VCaP (cell line): ENCODE data around the gene P3H3.
"Not testable (repeated sequence)": the region's sequence is repeated elsewhere in the genome, so short reads cannot be mapped to it uniquely, and the experiment has no call there.

Source experiments
- H3K27ac ChIP-seq: fragments of 450-650 bp; 2 replicates; pipeline ENCODE4 v1.5.1; 2017
- CTCF ChIP-seq: fragments of 450-650 bp; conservative IDR thresholded peaks from 2 replicates; pipeline ENCODE4 v1.5.1; 2017; ENCODE audit warnings: mild to moderate bottlenecking, moderate library complexity

P3H3 gene

GRCh38 chr12:6858799-6859198 lies 30.6 kb downstream of the P3H3 start:
- TF ChIP-seq CTCF: no peak

GRCh38 chr12:6860116-6860515 lies 31.9 kb downstream of the P3H3 start:
- no peak for TF ChIP-seq CTCF
- H3K27ac ChIP-seq: no peak overlapping the region

More at GRCh38 chr12:6858799-6859198, 30.6 kb downstream of the P3H3 start:
- H3K27ac ChIP-seq: no peak overlapping the region

- no peak for TF ChIP-seq CTCF
- H3K27ac ChIP-seq: no peak overlapping the region
Observed at GRCh38 chr12:6860942-6861341, 32.7 kb downstream of the P3H3 start.

- H3K27ac ChIP-seq: no peak overlapping the region
- TF ChIP-seq CTCF: no peak
Observed at GRCh38 chr12:6861391-6861790, 33.2 kb downstream of the P3H3 start.

- no peak overlapping the region for H3K27ac ChIP-seq
- TF ChIP-seq CTCF: no peak
Observed at GRCh38 chr12:6863033-6863432, 34.8 kb downstream of the P3H3 start.

- no peak for TF ChIP-seq CTCF
- no peak overlapping the region for H3K27ac ChIP-seq
Observed at GRCh38 chr12:6863586-6864321, 35.5 kb downstream of the P3H3 start.

- H3K27ac ChIP-seq: not testable (repeated sequence)
Observed at GRCh38 chr12:6865307-6865706, 37.1 kb downstream of the P3H3 start.

- H3K27ac ChIP-seq: peak overlapping the region; percentile 99
- TF ChIP-seq CTCF: no peak
Observed at GRCh38 chr12:6866163-6866919, 38.1 kb downstream of the P3H3 start.
